ENCODE results near the gene BTBD9. TPM values are rescaled to one million over a fixed set of nuclear protein-coding genes. Genes with fewer than 3 reads are reported as not detected.

Gene BTBD9
- total and polyA plus RNA-seq, 9 of the 15 experiments (the other 6 are each of a cell fraction or from before 2014, with no cell fraction given): 0.08 to 1.6 (median 0.58) TPM

GRCh38 chr6:38604700-38605099, 35.0 kb downstream of the BTBD9 start:
- H3K9me1 ChIP-seq (ENCODE audit: control insufficient read depth, insufficient read depth, low read length): no peaks in the 10 kb centered on the region
- H3K9ac ChIP-seq (ENCODE audit: insufficient read depth in 1 of 2, low read depth in 2 of 2, low read length in 2 of 2): no peak overlapping the region
- H2AFZ ChIP-seq (ENCODE audit: low read depth, low read length): no peak overlapping the region
- TF ChIP-seq, protein P1, sequence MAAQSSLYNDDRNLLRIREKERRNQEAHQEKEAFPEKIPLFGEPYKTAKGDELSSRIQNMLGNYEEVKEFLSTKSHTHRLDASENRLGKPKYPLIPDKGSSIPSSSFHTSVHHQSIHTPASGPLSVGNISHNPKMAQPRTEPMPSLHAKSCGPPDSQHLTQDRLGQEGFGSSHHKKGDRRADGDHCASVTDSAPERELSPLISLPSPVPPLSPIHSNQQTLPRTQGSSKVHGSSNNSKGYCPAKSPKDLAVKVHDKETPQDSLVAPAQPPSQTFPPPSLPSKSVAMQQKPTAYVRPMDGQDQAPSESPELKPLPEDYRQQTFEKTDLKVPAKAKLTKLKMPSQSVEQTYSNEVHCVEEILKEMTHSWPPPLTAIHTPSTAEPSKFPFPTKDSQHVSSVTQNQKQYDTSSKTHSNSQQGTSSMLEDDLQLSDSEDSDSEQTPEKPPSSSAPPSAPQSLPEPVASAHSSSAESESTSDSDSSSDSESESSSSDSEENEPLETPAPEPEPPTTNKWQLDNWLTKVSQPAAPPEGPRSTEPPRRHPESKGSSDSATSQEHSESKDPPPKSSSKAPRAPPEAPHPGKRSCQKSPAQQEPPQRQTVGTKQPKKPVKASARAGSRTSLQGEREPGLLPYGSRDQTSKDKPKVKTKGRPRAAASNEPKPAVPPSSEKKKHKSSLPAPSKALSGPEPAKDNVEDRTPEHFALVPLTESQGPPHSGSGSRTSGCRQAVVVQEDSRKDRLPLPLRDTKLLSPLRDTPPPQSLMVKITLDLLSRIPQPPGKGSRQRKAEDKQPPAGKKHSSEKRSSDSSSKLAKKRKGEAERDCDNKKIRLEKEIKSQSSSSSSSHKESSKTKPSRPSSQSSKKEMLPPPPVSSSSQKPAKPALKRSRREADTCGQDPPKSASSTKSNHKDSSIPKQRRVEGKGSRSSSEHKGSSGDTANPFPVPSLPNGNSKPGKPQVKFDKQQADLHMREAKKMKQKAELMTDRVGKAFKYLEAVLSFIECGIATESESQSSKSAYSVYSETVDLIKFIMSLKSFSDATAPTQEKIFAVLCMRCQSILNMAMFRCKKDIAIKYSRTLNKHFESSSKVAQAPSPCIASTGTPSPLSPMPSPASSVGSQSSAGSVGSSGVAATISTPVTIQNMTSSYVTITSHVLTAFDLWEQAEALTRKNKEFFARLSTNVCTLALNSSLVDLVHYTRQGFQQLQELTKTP (IDR thresholded peaks at IDR 0.05; ENCODE audit: low read depth in 1 of 2, partially characterized antibody in 2 of 2): no peak
- TF ChIP-seq, protein P2, sequence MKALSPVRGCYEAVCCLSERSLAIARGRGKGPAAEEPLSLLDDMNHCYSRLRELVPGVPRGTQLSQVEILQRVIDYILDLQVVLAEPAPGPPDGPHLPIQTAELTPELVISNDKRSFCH (CRISPR knock-in tag; IDR thresholded peaks at IDR 0.05): no peak
- TF ChIP-seq, protein P2 (tag; IDR thresholded peaks at IDR 0.05): no peak
- TF ChIP-seq ZNF699 (CRISPR knock-in tag; IDR thresholded peaks at IDR 0.05; ENCODE audit: insufficient replicate concordance) (no peak), ARID1B (IDR thresholded peaks at IDR 0.05) (no peak), NCOA6 (IDR thresholded peaks at IDR 0.05) (no peak), ZNF384 (IDR thresholded peaks at IDR 0.05; ENCODE audit: low read depth, low read length) (no peak)
- TF ChIP-seq, protein P3, sequence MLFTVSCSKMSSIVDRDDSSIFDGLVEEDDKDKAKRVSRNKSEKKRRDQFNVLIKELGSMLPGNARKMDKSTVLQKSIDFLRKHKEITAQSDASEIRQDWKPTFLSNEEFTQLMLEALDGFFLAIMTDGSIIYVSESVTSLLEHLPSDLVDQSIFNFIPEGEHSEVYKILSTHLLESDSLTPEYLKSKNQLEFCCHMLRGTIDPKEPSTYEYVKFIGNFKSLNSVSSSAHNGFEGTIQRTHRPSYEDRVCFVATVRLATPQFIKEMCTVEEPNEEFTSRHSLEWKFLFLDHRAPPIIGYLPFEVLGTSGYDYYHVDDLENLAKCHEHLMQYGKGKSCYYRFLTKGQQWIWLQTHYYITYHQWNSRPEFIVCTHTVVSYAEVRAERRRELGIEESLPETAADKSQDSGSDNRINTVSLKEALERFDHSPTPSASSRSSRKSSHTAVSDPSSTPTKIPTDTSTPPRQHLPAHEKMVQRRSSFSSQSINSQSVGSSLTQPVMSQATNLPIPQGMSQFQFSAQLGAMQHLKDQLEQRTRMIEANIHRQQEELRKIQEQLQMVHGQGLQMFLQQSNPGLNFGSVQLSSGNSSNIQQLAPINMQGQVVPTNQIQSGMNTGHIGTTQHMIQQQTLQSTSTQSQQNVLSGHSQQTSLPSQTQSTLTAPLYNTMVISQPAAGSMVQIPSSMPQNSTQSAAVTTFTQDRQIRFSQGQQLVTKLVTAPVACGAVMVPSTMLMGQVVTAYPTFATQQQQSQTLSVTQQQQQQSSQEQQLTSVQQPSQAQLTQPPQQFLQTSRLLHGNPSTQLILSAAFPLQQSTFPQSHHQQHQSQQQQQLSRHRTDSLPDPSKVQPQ (CRISPR knock-in tag; IDR thresholded peaks at IDR 0.05; ENCODE audit: borderline replicate concordance): no peak
- ATAC-seq: no peak
- no peak overlapping the region for H3K4me3 ChIP-seq
- WGBS (ENCODE audit: insufficient coverage, low coverage, missing lambda C conversion rate): 3% methylated on average over 2 of the region's 2 CpGs
- H3K9me3 ChIP-seq (replicated peaks; ENCODE audit: control insufficient read depth, insufficient read depth, low read depth, low read length): no peaks in the 10 kb centered on the region
- CTCF ChIA-PET (ENCODE audit: low intra/inter-chr PET ratio): no interaction called here
- BruUV-seq (replicated peaks): no TSS peak
- H3K79me2 ChIP-seq (ENCODE audit: control insufficient read depth, insufficient read depth, low read length): no peaks in the 10 kb centered on the region
- intact Hi-C loops (cut with micrococcal nuclease) (no loop called here), in situ Hi-C loops (cut with MboI) (no loop called here)
- no peak overlapping the region for H3K27ac ChIP-seq (ENCODE audit: extremely low read depth, low read depth, low read length)
- H4K20me1 ChIP-seq (replicated peaks; ENCODE audit: control insufficient read depth, insufficient read depth, low read length): no peaks in the 10 kb centered on the region
- POLR2A ChIA-PET: interaction anchor here (0.8 to 1.3 kb wide), 2 partner anchors 9 to 20 kb away, joined by 3 to 4 read pairs; no protein-coding TSS in a partner anchor
- no peak overlapping the region for H3K4me2 ChIP-seq (ENCODE audit: insufficient read depth, low read length)
- no peaks in the 10 kb centered on the region for H3K36me3 ChIP-seq (ENCODE audit: control insufficient read depth, insufficient read depth, low read length)
- H3K27me3 ChIP-seq (ENCODE audit: control insufficient read depth in 2 of 2, insufficient read depth in 2 of 2, low read length in 2 of 2): peaks cover 0 to 3% of the 10 kb centered on the region in 2 experiments; a peak in 2 of 5 replicates
- no peak for DNase-seq (ENCODE audit: extremely low read depth in 1 of 4, low spot score in 3 of 4)
- H3K4me1 ChIP-seq (replicated peaks in 1 of 2; ENCODE audit: control insufficient read depth in 2 of 2, insufficient read depth in 2 of 2, low read length in 2 of 2): no peaks in the 10 kb centered on the region
- no peak for FAIRE-seq
